Heart left ventricle (tissue), 16 donors: ENCODE data around the gene DHRS12. TPM values are rescaled to one million over a fixed set of nuclear protein-coding genes. Genes with fewer than 3 reads are reported as not detected.

Experiments used
- ATAC-seq, 4 donors: fragments of 200-7000 bp; cut with Tn5 transposase; one replicate each; pipeline ENCODE4 v1.9.1; 2020 to 2022; ENCODE audit warnings: moderate library complexity in 4 of 4, mild to moderate bottlenecking in 3 of 4, moderate number of reproducible peaks in 1 of 4
- DNase-seq, 5 donors: peaks; one replicate each; pipeline ENCODE4 v3.0.0-alpha.2; 2020
- H3K27ac ChIP-seq, 12 donors: fragments of 200-600 bp; sonication (generic) in 4 of 12; one replicate each; pipeline versions ENCODE4 v1.5.0 to v1.8.0; 2016 to 2022; ENCODE audit warnings: mild to moderate bottlenecking in 2 of 12
- H3K27me3 ChIP-seq, 9 donors: fragments of 200-600 bp; sonication (generic) in 2 of 9; one replicate each; pipeline versions ENCODE4 v1.5.1 to v1.8.0; 2016 to 2022; ENCODE audit warnings: mild to moderate bottlenecking in 3 of 9
- H3K36me3 ChIP-seq, 9 donors: fragments of 200-600 bp; sonication (generic) in 2 of 9; one replicate each; pipeline versions ENCODE4 v1.5.0 to v1.8.0; 2018 to 2022; ENCODE audit warnings: mild to moderate bottlenecking in 2 of 9
- H3K4me1 ChIP-seq, 12 donors: fragments of 200-600 bp; sonication (generic) in 4 of 12; one replicate each; pipeline versions ENCODE4 v1.5.0 to v1.8.0; 2016 to 2022; ENCODE audit warnings: mild to moderate bottlenecking in 3 of 12
- H3K4me3 ChIP-seq, 12 donors: fragments of 200-600 bp; sonication (generic) in 4 of 12; one replicate each; pipeline versions ENCODE4 v1.5.0 to v1.8.0; 2017 to 2022; ENCODE audit warnings: mild to moderate bottlenecking in 9 of 12, moderate library complexity in 4 of 12
- H3K9me3 ChIP-seq, 12 donors: fragments of 200-600 bp; sonication (generic) in 4 of 12; one replicate each; pipeline versions ENCODE4 v1.5.0 to v1.8.0; 2016 to 2022; ENCODE audit warnings: mild to moderate bottlenecking in 1 of 12
- POLR2A ChIP-seq, 2 donors: fragments of 450-650 bp; IDR thresholded peaks; one replicate each; pipeline ENCODE4 v1.6.1; 2017; ENCODE audit warnings: antibody characterized with exemption in 2 of 2, mild to moderate bottlenecking in 2 of 2, moderate library complexity in 2 of 2
- WGBS, 4 donors: extraction: QIAGEN DNeasy Blood & Tissue Kit in 2 of 4; methylation state at CpG; one replicate each; pipeline versions ENCODE4 v1.1.5 to v1.1.7; 2013 to 2018; 5-methylcytosine and 5-hydroxymethylcytosine counted together
- intact Hi-C, 10 donors: fragments of 100-400 bp; cut with DNase I; formaldehyde crosslinking; loops; one replicate each; pipeline versions ENCODE4 v1.11.1 to v1.14.2; 2022
- polyA plus RNA-seq, 2 donors: library from polyadenylated mRNA; stranded (reverse); fragments of 200-250 nt; gene quantifications; one replicate each; pipeline ENCODE4 v1.2.3, GENCODE V29; 2013
- total RNA-seq, 9 donors: library from RNA; depleted of rRNA in 2 of 9; stranded (reverse); fragments of >200 nt in 2 of 9; fragmentation: NEBNext Ultra II Directional in 3 of 9; extraction: Animal tissue kit (Norgen Biotek cat#: 25700) in 3 of 9; gene quantifications; one replicate each; pipeline versions ENCODE4 v1.1.0 to v1.2.4, GENCODE V29; 2016 to 2023
- TF ChIP-seq, protein P1 (sequence below), 12 donors: fragments of 200-600 bp; sonication (generic) in 4 of 12; IDR thresholded peaks; one replicate each; pipeline versions ENCODE4 v1.5.0 to v1.8.0; 2018 to 2022; ENCODE audit warnings: antibody characterized with exemption in 12 of 12, mild to moderate bottlenecking in 5 of 12
- donor health status: ischemic (EF 13 %, LVEDD 7.1; RV severe dilation, severe dysfunction).
- donor health status: healthy with polysubstance abuse.
- donor health status: DM: no; HTN: yes; CAD: no.
- donor health status: DM: no; HTN: no; CAD: no.
- donor health status: ischemic (EF 25% LVEDD 6.9; RV normal size, moderate dysfunction).
- donor health status: ischemic (EF 25% LVEDD 5.7; RV mildly dilated, moderate dysfunction).
- donor health status: healthy.
- donor health status: DM: yes; HTN: yes; CAD: no.
- donor health status: ischemic (EF 35%, LVEDD 5.7; RV mildly dilated, moderate dysfunction).
- donor health status: nonischemic (EF 11% LVEDD 7.7; RV severe dilation, severe dysfunction).
- donor health status: DM: yes; HTN: yes; CAD: no.
- donor health status: PGD.
- donor health status: ischemic (EF 29% LVEDD 5.4; RV normal size, mild dysfunction).
- donor health status: nonischemic (EF 23%, LVEDD 6.1; RV moderate dilation, normal function).

DHRS12 gene
- total and polyA plus RNA-seq, 11 donors: 3.9 to 13.9 (median 12.1) TPM

GRCh38 chr13:51820016-51820597 lies 16.1 kb upstream of the DHRS12 start:
- TF ChIP-seq, protein P1, sequence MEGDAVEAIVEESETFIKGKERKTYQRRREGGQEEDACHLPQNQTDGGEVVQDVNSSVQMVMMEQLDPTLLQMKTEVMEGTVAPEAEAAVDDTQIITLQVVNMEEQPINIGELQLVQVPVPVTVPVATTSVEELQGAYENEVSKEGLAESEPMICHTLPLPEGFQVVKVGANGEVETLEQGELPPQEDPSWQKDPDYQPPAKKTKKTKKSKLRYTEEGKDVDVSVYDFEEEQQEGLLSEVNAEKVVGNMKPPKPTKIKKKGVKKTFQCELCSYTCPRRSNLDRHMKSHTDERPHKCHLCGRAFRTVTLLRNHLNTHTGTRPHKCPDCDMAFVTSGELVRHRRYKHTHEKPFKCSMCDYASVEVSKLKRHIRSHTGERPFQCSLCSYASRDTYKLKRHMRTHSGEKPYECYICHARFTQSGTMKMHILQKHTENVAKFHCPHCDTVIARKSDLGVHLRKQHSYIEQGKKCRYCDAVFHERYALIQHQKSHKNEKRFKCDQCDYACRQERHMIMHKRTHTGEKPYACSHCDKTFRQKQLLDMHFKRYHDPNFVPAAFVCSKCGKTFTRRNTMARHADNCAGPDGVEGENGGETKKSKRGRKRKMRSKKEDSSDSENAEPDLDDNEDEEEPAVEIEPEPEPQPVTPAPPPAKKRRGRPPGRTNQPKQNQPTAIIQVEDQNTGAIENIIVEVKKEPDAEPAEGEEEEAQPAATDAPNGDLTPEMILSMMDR (IDR thresholded peaks at IDR 0.05): no peak
- TF ChIP-seq POLR2A (IDR thresholded peaks at IDR 0.05): no peak
- 80 to 89% (median 83%) methylated on average over 4 of the region's 4 CpGs for WGBS, 4 donors
- no peaks in the 10 kb centered on the region for H3K9me3 ChIP-seq
- ATAC-seq: no peak
- H3K36me3 ChIP-seq: no peaks in the 10 kb centered on the region
- DNase-seq: no peak
- H3K27ac ChIP-seq: peak overlapping the region in 3 of 12 donors; percentile 2 to 74 (median 58)
- peaks cover 0 to 67% (median 32%) of the 10 kb centered on the region in 12 donors for H3K4me1 ChIP-seq
- no peaks in the 10 kb centered on the region for H3K27me3 ChIP-seq
- intact Hi-C loops: no loop called here
- H3K4me3 ChIP-seq: no peak overlapping the region

DNA sequence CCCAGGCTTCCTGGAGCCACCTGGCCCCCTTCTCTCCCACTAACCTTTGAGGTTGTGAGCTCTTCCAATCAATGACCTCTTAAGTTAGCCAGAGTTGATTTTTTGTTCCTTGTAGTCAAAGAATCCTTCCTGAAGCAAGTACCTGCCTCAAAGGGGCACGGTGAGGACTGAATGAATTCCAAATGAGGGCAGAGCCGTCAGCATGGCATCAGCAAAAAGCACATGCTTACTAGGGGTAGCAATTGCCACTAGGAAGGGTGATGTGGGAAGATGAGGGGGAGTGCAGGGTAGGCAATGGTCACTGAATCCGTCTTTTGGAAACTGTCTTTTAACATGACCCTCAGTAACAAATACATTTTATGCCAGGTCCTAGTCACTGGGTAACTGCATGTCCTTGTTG lies 15.6 kb upstream of the DHRS12 start:
- H3K4me3 ChIP-seq: no peak overlapping the region
- intact Hi-C loops: loop anchor here in 8 of 10 donors (5.0 to 10.0 kb wide), 6 partner anchors 175 to 308 kb away; partner anchors contain the start of genes NEK5 (in 8 of the 8), ALG11 (in 2 of the 8) and ATP7B (in 2 of the 8)
- 72 to 94% (median 79%) methylated on average over 3 of the region's 3 CpGs for WGBS, 4 donors
- ATAC-seq (no peak), DNase-seq (no peak)
- peak overlapping the region in 9 of 12 donors; percentile 2 to 83 (median 65) for H3K27ac ChIP-seq
- peaks cover 0 to 67% (median 29%) of the 10 kb centered on the region in 12 donors for H3K4me1 ChIP-seq
- no peaks in the 10 kb centered on the region for H3K9me3 ChIP-seq
- TF ChIP-seq, protein P1 (IDR thresholded peaks at IDR 0.05): no peak
- TF ChIP-seq POLR2A (IDR thresholded peaks at IDR 0.05): no peak
- H3K27me3 ChIP-seq: no peaks in the 10 kb centered on the region
- H3K36me3 ChIP-seq: no peaks in the 10 kb centered on the region

DNA sequence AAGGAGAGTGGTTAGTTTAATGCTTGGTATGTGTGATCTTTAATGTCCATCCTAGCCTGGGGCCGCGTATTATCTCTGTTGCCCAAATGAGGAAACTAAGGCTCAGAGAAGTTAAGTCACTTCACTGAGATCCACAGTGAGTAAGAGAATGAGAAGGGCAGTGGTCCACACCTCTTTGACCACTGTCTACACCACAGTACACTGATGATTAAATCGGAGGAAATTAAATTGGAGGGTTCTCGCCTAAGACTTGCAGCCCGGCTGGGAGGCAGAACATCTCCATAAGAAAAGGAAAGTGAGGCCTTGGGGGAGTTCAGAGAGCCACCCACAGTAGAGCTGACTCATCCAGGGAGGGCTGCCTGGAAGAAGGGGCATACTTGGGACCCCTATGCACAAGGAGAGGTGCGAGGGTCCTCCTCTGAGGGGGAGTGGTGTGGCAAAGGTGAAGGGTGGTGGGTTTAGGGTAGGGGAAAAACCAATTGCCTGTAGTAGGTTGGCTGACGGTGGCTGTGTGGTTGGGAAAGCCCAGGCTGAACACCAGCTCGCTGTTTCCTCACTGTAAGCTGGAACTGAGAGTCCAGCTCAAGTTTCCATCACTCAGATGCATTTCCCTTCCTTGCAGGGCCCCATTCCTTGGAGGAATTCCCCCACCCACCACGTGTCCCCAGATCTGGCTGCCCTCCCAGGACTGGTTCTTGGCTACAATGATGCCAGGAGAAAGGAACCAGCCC lies 15.0 kb upstream of the DHRS12 start:
- DNase-seq: no peak
- no peaks in the 10 kb centered on the region for H3K27me3 ChIP-seq
- TF ChIP-seq, protein P1 (IDR thresholded peaks at IDR 0.05): no peak
- TF ChIP-seq POLR2A (IDR thresholded peaks at IDR 0.05): no peak
- H3K9me3 ChIP-seq: no peaks in the 10 kb centered on the region
- intact Hi-C loops: loop anchor here in 8 of 10 donors (5.0 to 10.0 kb wide), 6 partner anchors 176 to 308 kb away; partner anchors contain the start of genes NEK5 (in 8 of the 8), ALG11 (in 2 of the 8) and ATP7B (in 2 of the 8)
- H3K4me3 ChIP-seq: no peak overlapping the region
- peak in 3 of 4 donors; percentile 10 to 19 (median 17) for ATAC-seq
- peak overlapping the region in 11 of 12 donors; percentile 9 to 83 (median 58) for H3K27ac ChIP-seq
- H3K36me3 ChIP-seq: no peaks in the 10 kb centered on the region
- H3K4me1 ChIP-seq: peaks cover 0 to 62% (median 23%) of the 10 kb centered on the region in 12 donors
- 70 to 76% (median 73%) methylated on average over 9 of the region's 9 CpGs for WGBS, 4 donors

GRCh38 chr13:51818276-51818675 lies 14.3 kb upstream of the DHRS12 start:
- 54 to 64% (median 60%) methylated on average over 4 of the region's 4 CpGs for WGBS, 4 donors
- intact Hi-C loops: loop anchor here in 8 of 10 donors (5.0 to 10.0 kb wide), 6 partner anchors 177 to 309 kb away; partner anchors contain the start of genes NEK5 (in 8 of the 8), ALG11 (in 2 of the 8) and ATP7B (in 2 of the 8)
- Histone ChIP-seq H3K4me3 (no peak overlapping the region), H3K9me3 (no peaks in the 10 kb centered on the region), H3K27ac (peak overlapping the region in 8 of 12 donors; percentile 43 to 83 (median 68)), H3K27me3 (no peaks in the 10 kb centered on the region), H3K36me3 (no peaks in the 10 kb centered on the region), H3K4me1 (peaks cover 0 to 55% (median 19%) of the 10 kb centered on the region in 12 donors)
- ATAC-seq (peak; percentile 83 to 91 (median 88)), DNase-seq (peak in 4 of 5 donors; percentile 58 to 68 (median 64))
- TF ChIP-seq, protein P1 (IDR thresholded peaks at IDR 0.05): peak in 9 of 12 donors; percentile 2 to 53 (median 29)
- no peak for TF ChIP-seq POLR2A (IDR thresholded peaks at IDR 0.05)
